HG02870 (cell line): Measurements from ENCODE around the gene SLC6A3.

Experiments used
- ATAC-seq: cut with Tn5 transposase; IDR thresholded peaks from one replicate; pipeline ENCODE4 v1.9.1; 2021; ENCODE audit warnings: mild to moderate bottlenecking, moderate library complexity; ENCODE audit not compliant: unreplicated experiment

SLC6A3 gene

DNA sequence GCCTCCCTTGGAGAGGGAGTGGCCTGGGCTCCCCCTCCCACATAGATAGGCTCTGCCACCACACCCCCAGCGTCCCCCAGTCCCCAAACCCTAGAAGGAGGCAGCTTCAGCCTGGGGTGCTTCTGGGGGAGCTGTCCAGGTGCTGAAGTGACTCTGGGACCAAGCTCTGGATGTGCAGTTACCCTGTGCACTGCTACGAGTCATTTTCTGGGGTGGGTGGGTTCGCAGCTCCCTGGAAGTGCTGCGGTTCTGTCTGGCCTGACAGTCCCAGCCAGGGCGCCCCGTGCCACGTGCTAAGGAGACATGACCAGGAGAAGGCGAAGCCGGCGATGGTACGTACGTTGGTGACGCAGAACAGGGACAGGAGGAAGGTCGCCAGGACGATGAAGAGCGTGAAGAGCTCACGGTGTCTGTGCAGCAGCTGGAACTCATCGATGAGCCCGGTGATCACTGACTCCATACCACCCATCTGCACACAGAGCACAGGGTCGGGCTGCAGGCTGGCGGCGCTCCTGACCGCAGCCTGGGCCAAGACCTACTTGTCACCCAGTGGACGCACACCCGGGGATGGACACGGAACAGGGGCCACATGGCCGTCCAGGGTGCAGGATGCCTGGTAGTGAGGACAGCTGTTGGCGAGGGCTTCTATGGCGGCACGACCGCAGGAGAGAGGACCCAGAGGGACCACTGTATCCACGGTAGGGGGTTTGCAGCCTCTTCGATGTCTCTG is 35.7 kb downstream of the SLC6A3 start:
- no peak for ATAC-seq

DNA sequence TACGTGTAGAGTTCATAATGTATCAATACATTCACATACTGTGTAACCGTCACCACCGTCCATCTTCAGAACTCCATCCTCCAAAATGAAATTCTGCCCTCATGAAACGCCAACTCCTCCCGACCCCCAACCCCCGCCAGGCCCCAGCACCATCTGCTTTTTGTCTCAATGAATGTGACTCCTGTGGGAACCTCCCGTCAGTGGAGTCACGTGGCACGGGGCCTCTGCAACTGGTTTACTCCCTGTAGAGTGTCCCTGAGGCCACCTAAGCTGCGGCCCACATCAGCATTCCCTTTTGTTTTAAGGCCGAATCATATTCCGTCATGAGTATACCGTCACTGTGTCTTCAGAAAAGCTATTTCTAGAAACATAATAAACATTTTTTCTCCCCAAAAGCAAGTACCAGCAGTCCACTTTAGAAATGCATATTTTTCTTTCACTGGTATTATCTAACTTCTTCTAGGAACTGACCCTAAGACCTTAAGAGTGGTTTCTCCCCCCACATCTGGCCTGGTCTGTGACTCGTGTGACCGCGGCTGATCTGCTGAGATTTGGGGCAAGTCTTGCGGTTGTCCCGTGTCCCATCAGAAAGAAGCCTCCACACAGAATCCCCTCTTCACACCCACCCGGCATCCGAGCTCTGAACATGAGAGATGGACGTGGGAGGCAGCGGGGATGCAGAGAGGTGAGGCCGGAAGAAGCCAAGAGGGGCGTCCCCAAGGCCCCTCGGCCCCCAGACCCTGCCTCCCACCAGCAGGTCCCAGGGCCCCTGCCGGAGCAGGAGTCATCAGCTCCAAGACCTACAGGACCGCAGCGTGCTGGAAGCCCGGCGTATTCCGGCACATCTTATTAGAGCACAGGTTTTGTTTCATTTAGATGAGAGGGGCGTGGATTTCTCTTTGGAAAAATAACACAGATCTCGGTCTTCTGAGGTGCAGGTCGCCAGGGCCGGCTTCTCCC is 38.3 kb downstream of the SLC6A3 start:
- no peak for ATAC-seq

DNA sequence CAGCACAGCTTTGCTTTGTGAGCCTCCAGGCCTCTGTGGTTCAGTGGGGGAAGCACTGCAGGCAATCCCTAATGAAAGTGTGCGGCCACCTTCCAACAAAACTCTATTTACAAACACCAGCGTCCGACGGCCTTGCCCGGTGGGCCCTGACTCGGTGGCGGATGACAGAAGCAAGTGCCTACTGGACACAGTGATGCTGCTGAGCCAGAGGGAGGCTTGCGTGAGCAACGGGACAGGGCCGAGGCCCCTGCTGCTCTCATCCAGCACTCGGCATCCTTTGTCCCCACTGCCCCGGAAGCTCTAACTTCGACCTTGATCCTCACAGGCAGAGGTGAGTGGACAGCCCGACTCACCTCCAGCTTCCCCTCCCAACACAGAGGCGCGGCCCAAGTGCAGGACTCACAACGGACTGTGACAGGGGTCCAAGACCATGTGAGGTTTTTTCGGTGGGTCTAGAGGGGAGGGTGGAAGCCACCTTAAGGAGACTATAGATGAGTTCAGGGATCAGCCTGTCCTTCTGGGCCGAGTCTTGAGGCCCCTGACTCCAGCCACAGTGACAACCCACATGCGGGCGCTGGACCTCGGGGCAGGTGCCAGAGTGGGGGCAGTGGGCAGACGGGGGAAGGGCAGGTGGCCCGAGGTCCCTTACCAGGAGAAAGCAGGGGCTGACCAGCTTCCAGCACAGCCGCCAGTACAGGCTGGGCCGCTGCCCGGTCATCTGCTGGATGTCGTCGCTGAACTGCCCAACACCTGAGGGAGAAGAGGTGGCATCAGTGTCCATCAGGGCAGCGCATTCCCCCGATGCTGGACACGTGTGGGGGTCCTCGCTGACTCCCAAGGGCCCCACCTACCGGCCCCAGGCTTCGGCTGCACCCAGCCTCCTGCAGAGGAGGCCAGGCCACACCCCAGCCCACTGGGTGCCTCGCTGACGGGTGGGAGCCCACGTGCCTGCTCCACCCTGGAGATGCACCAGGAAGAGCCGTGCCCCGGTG is 39.4 kb downstream of the SLC6A3 start:
- no peak for ATAC-seq

DNA sequence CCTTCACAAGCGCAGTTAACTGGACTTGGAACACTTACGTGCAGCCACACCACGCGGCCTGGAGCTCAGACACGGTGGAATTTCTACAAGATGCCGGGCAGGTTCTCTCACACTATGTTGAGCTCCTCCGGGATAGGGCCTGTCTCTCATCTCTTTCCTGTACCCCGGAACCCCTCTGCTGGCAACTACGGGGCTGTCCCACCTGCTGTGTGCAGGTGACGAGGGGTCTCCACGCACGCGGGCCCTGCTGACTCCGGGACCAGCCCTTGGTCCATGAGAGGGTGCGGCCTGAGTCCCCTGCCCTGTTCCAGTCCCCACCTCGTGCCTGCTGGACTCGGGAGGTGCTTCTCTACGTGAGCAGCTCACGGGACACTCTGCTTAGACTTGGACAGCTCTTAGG is 40.1 kb downstream of the SLC6A3 start:
- no peak for ATAC-seq

DNA sequence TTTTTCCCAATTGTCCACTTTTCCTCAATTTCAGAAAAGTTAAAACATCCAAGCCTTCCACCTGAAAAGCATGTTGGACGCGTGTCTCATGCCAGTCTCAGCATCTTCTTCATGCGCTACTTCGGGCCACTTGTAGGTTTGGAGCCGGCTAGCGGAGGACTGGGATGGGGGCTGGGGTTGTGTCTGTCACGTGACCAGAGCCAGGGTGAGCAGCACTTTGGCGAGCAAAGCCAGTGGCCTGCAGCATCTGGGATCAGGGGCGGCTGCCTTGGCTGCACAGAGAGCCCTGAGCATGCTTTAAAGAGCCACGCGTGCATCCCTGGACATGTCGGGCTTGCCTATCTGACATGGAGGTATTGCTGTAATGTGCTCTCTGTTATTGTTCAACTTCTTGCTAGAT is 41.2 kb downstream of the SLC6A3 start:
- ATAC-seq = no peak

DNA sequence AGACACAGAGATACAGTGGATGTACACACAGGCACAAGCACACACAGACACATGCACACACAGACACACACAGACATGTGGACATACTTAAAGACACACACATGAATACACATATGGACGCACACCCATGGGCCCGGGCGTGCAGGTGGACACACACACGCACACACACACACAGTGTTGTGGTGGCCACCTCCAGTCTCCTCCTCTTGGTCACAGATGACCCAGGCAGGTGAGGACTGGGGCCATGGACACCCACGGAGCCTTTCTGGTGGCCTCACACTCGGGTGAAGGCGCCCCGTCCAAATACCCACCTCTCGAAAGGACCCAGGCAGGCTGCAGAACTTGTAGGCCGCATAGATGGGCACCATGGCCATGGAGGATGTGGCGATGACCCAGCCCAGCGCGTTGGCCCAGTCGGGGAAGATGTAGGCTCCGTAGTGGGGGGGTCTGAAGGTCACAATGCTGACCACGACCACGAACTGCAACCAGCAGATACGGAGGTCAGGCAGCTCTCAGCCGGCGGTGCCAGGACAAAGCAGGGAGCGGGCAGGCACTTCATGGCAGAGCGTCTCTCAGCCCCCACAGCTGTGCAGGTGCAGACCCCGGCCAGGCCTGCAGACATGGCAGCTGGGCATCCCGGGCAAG is 42.5 kb downstream of the SLC6A3 start:
- ATAC-seq = no peak

DNA sequence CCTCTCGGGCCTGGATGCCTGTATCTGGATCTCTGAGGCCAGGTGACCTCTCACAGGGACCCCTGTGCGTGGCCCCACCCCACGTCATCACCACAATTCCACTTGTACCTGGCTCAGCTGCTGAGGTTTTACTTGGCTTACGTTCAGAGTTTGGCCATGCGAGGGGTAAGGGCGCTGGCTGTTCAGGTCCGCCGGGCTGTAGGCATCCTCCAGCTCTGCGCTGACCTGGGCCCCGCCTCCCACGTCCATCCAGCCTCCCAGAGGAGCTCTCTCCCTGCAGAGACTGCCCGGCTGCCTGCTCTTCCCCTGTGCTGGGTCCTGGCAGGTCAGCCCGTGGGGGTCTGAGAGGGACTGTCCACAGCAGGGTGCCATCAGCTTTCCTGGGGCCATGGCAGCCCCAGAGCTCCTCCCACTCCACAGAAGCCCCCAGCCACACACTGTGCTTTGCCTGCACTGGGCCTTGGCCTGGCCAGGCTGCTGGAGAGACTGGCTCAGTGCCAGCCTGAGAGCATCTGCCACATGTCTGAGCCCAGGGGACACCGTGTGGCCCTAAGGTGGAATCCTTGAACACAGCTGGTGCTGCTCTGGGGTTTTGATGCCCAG is 43.6 kb downstream of the SLC6A3 start:
- ATAC-seq = no peak

DNA sequence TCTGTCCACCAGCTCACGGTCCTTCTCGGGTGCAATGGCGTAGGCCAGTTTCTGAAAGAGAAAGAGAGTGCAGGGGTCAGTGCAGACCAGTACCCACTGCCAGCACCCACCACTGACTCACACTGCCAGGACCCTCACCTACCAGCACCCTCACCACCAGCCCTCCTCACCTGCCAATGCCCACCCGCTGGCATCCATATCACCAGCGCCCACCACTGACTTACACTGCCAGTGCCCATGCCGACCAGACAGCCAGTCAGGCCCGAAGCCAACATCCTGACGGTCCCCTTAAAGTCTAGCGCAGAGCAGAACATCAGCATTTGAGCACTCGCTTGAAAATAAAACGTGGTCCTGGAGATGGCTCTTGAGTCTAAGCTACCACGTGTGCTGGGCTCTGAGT is 44.3 kb downstream of the SLC6A3 start:
- no peak for ATAC-seq

DNA sequence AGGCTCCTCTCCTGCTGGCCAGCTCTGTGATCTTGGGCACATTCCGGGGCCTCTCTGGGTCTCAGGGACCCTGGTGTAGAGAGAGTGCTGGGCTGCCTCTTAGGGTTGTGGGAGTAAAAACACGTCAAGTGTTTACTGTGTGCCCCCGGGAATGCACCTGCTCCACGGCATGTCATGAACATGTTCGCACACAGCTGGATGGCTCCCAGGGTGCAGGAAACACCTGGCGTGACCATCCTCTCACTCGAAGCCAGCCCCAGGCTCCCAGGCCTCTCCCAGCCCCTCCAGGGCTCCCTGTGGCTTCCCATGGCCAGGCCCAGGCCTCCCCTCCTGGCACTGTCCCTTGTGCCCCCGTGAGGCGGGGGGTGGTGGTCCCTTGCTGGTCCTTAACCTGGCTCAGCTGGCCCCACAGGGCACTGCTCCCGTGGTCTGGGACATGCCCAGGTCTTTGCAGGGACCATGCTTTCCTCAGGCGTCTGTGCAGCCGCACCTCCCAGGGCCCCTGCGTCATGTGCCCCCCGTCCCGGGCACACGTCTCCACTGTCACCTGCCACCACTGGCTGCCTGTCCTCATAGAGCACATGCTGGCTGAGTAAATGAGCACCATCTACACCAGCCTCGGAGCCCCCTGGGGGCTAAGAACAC is 44.9 kb downstream of the SLC6A3 start:
- ATAC-seq = no peak

DNA sequence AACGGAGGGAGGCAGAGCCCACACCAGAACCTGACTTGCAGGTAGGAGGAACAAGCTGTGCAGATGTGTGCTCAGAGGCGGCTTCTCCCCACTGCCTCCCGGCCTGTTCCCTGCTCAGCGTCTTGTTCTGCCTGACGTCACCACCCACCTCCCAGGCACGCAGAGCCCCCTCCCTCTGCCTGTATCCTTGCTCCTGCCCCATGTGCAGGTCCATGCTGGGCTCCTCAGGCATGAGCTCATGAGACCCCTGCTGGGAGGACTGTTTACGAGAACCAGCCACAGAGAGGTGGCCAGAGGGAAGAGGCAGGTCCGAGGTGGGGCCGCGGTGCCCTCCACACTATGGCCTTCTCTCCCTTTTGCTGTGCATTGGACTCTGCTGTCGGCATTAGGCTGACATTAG is 45.5 kb downstream of the SLC6A3 start:
- no peak for ATAC-seq

DNA sequence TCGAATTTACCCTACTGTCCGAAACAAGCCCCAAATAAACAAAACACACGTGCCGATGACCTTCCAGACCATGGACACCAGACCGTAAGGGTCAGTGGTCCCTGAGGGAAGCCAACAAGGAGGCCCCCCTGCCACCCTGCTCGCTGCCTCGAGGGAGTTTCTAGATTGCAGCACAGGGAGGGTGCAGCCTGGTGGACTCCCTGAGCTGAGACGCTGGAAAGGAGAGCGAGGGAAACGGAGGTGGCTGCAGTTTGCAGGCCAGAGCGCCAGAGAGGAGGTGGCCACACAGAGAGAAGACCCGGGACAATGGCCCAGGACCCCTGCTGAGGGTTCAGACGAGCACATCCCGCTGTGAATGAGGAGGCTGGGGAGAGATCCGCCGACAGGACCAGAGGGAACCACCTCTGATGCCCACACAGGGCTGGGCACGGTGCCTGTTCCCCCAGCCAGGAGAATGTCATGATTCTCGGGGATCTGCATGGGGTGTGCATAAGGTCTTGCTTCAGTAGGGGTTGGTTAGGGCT is 48.9 kb downstream of the SLC6A3 start:
- ATAC-seq = no peak

DNA sequence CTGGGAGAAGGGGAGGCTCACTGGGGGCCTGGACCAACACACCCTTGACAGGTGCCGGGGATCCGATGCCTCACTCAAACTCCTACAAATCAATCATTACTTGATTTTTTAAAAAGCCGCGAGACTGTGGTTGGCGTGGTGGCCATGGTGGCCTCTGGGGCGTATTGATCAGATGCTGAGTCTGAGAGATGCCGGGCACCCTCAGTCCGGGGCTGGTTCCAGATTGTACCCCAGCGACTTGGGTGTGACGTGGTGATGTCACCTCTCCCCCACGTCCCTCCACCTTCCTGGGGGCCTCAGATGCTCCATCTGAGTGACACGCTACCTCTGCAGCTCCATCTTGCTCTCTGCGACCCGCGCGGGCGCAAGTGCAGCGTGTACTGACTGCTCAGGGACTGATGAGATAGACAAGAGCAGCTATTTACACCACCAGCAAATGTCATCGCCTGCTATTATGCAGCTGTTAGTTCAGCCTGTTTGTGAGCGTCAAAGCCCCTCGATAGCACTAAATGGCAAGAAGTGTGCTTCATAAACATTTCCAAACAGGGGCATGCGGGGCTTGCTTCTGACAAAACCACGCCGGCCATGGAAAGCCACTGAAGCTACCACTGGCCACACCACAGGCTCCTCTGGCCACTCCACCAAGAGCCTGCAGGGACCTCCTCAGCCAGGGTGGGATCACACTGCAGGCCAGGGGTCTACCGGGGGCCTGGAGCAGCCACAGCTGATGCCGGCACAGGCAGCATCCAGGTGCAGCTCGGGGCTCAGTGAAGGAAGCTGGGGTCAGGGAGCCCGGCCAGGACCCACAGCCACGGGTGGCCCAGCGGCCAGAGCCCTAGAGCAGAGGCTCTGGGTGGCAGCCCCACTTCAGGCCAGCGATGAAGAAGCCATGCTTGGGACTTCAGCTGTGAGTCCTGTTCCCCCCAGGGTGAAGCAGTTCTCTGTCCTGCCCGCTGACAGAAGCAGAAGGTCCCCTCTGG is 50.1 kb downstream of the SLC6A3 start:
- no peak for ATAC-seq

DNA sequence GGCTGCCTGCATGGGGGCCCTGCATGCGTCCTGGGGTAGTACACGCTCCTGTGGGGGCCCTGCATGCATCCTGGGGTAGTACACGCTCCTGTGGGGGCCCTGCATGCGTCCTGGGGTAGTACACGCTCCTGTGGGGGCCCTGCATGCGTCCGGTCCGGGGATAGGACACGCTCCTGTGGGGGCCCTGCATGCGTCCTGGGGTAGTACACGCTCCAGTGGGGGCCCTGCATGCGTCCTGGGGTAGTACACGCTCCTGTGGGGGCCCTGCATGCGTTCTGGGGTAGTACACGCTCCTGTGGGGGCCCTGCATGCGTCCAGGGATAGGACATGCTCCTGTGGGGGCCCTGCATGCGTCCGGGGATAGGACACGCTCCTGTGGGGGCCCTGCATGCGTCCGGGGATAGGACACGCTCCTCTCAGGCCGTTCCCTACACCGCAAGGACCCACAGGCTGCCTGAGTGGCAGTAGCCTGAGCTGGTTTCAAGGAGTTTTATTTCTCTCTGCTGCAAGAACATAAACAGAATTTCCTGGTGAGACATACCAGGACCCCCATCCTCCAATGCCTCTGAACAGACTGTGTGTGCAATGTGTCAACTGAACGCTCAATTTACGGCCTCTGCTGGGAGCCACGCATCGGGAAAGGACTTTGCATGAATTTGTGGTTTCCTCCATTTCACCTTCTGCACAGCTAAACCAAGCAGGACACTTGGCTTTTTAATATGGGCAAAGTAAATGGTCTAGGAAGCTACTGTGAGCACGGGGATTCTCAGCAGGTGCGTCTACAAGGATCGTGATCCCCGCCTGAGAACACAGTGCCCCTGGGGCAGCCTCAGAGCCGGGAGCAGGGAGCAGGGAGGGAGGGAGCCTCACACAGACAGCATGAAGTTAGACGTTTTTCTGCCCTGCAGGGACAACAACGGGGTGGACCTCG is 51.4 kb downstream of the SLC6A3 start:
- ATAC-seq = no peak

DNA sequence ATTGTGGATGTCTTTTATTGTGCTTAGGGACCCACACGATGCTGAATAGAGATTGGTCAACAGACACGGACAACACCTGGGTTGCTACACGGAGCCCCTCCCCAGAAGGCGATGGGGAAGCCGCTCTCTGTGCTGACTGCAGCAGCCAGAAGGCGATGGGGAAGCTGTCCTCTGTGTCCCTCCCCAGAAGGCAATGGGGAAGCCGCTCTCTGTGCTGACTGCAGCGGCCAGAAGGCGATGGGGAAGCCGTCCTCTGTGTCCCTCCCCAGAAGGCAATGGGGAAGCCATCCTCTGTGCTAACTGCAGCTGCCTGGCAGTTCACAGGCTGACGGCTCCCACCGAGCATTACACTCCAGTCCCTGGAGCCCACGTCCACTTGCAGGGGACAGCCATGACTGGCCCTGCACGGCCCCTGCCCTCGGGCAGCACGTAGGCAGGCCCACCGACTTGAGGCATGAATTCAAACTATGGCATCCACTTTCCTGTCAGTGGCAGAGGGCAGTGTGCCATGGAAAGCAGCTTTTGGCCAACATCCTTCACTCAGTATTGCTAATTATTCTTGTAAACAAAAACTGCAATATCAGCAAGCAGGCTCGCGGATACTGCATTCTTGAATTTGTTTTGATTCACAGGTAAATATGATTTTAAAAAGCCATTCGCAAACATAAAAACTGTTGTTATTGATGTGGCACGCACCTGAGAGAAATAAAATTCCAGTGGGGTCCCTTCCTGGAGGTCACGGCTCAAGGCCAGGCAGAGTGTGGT is 52.3 kb downstream of the SLC6A3 start:
- no peak for ATAC-seq

DNA sequence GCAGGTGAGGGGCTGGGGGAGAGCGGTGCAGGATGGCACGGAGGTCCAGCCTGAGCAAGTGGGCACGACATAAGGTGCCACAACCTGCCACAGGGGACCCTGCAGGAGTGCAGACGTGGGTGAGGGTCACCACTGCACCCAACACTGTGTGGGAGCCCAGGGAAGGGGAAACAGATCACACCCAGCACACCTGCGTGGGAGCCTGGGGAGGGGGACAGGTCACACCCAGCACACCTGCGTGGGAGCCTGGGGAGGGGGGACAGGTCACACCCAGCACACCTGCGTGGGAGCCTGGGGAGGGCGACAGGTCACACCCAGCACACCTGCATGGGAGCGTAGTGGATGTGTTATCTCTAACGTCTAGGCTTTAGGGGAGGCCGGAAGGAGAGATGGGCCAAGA is 53.0 kb downstream of the SLC6A3 start:
- ATAC-seq = no peak

DNA sequence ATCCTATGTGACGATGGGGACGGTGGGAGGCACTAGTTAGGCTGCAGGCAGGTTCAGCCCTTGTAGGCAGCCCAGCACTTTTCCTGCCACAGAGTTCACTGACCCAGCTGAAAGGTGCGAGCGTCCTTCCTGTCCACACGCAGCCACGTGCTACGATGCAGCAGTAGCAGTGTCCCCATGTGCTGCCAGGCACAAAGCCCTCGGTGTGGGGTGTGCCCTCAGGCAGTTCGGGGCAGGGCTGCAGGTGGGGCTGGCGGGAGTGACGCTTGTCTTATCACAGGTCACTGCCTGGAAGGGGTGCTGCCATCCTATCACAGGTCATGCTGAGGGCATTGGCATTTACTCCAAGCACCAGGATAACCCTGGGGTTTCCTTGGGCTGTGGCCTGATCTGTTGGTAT is 53.5 kb downstream of the SLC6A3 start:
- ATAC-seq = no peak
